Subcutaneous abdominal adipose tissue (tissue), 5 donors: Measurements from ENCODE around the gene TRUB2.

Experiments
- H3K27ac ChIP-seq: one replicate; pipeline ENCODE4 v1.7.0; 2013; ENCODE audit warnings: low read depth, mild to moderate bottlenecking, inconsistent platforms, low read length, moderate library complexity
- H3K27me3 ChIP-seq, 5 donors: one replicate each; pipeline ENCODE4 v1.7.0; 2013; ENCODE audit warnings: low read length in 5 of 5, inconsistent platforms in 1 of 5; ENCODE audit not compliant: control insufficient read depth in 5 of 5, insufficient read depth in 4 of 5
- H3K36me3 ChIP-seq, 5 donors: one replicate each; pipeline ENCODE4 v1.7.0; 2013; ENCODE audit warnings: low read length in 5 of 5; ENCODE audit not compliant: control insufficient read depth in 5 of 5, insufficient read depth in 5 of 5
- H3K4me1 ChIP-seq, 5 donors: one replicate each; pipeline ENCODE4 v1.7.0; 2013; ENCODE audit warnings: low read length in 5 of 5, mild to moderate bottlenecking in 3 of 5, moderate library complexity in 1 of 5; ENCODE audit not compliant: control insufficient read depth in 5 of 5, insufficient read depth in 5 of 5
- H3K4me3 ChIP-seq, 5 donors: one replicate each; pipeline ENCODE4 v1.7.0; 2013; ENCODE audit warnings: low read length in 5 of 5, low read depth in 1 of 5
- H3K9ac ChIP-seq, 5 donors: one replicate each; pipeline ENCODE4 v1.7.0; 2013; ENCODE audit warnings: low read length in 5 of 5, mild to moderate bottlenecking in 4 of 5, moderate library complexity in 3 of 5
- H3K9me3 ChIP-seq, 5 donors: one replicate each; pipeline ENCODE4 v1.7.0; 2013; ENCODE audit warnings: low read length in 5 of 5; ENCODE audit not compliant: control insufficient read depth in 5 of 5
- donor health status: healthy.
- donor health status: healthy.
- donor health status: healthy.
- donor health status: healthy.
- donor health status: healthy.

Gene TRUB2

GRCh38 chr9:128361296-128361985 lies 39.2 kb upstream of the TRUB2 start:
- Histone ChIP-seq H3K9me3 (no peaks in the 10 kb centered on the region), H3K27me3 (peaks cover 0 to 8% (median 5%) of the 10 kb centered on the region in 5 donors), H3K27ac (peak overlapping the region; percentile 46), H3K9ac (peak overlapping the region in 4 of 5 donors; percentile 31 to 76 (median 45)), H3K4me3 (peak overlapping the region in 4 of 5 donors; percentile 71 to 81 (median 74)), H3K36me3 (peaks cover 0 to 20% (median 5%) of the 10 kb centered on the region in 5 donors), H3K4me1 (peaks cover 10 to 28% (median 22%) of the 10 kb centered on the region in 5 donors)

- Histone ChIP-seq H3K9me3 (no peaks in the 10 kb centered on the region), H3K27ac (no peak overlapping the region), H3K9ac (no peak overlapping the region), H3K4me1 (peaks cover 10 to 28% (median 22%) of the 10 kb centered on the region in 5 donors), H3K27me3 (peaks cover 0 to 8% (median 5%) of the 10 kb centered on the region in 5 donors), H3K36me3 (peaks cover 0 to 26% (median 10%) of the 10 kb centered on the region in 5 donors), H3K4me3 (no peak overlapping the region)
Measured at GRCh38 chr9:128360826-128361225, 38.6 kb upstream of the TRUB2 start.

- H3K27me3 ChIP-seq: no peaks in the 10 kb centered on the region
- H3K4me3 ChIP-seq: no peak overlapping the region
- no peak overlapping the region for H3K9ac ChIP-seq
- peaks cover 6 to 15% (median 11%) of the 10 kb centered on the region in 5 donors for H3K4me1 ChIP-seq
- H3K36me3 ChIP-seq: peaks cover 0 to 40% (median 22%) of the 10 kb centered on the region in 5 donors
- H3K9me3 ChIP-seq: no peaks in the 10 kb centered on the region
- H3K27ac ChIP-seq: no peak overlapping the region
Measured at GRCh38 chr9:128358861-128359260, 36.6 kb upstream of the TRUB2 start.

- no peaks in the 10 kb centered on the region for H3K27me3 ChIP-seq
- H3K36me3 ChIP-seq: peaks cover 0 to 45% (median 26%) of the 10 kb centered on the region in 5 donors
Measured at GRCh38 chr9:128358090-128358489, 35.8 kb upstream of the TRUB2 start.

GRCh38 chr9:128355451-128355850 lies 33.2 kb upstream of the TRUB2 start:
- Histone ChIP-seq H3K9me3 (no peaks in the 10 kb centered on the region), H3K4me1 (no peaks in the 10 kb centered on the region), H3K27me3 (no peaks in the 10 kb centered on the region), H3K4me3 (no peak overlapping the region), H3K9ac (no peak overlapping the region), H3K27ac (no peak overlapping the region), H3K36me3 (peaks cover 0 to 54% (median 36%) of the 10 kb centered on the region in 5 donors)

More at GRCh38 chr9:128358090-128358489, 35.8 kb upstream of the TRUB2 start:
- Histone ChIP-seq H3K9ac (no peak overlapping the region), H3K4me1 (peaks cover 6 to 15% (median 11%) of the 10 kb centered on the region in 5 donors), H3K27ac (no peak overlapping the region), H3K9me3 (no peaks in the 10 kb centered on the region), H3K4me3 (no peak overlapping the region)

GRCh38 chr9:128349772-128350171 lies 27.5 kb upstream of the TRUB2 start:
- Histone ChIP-seq H3K9ac (no peak overlapping the region), H3K4me3 (no peak overlapping the region), H3K27me3 (no peaks in the 10 kb centered on the region), H3K4me1 (no peaks in the 10 kb centered on the region), H3K9me3 (no peaks in the 10 kb centered on the region), H3K36me3 (peaks cover 4 to 72% (median 66%) of the 10 kb centered on the region in 5 donors), H3K27ac (no peak overlapping the region)

GRCh38 chr9:128349125-128349524 lies 26.9 kb upstream of the TRUB2 start:
- no peaks in the 10 kb centered on the region for H3K4me1 ChIP-seq
- H3K27ac ChIP-seq: no peak overlapping the region
- H3K4me3 ChIP-seq: no peak overlapping the region
- H3K9ac ChIP-seq: no peak overlapping the region
- peaks cover 4 to 75% (median 68%) of the 10 kb centered on the region in 5 donors for H3K36me3 ChIP-seq
- H3K27me3 ChIP-seq: no peaks in the 10 kb centered on the region
- no peaks in the 10 kb centered on the region for H3K9me3 ChIP-seq

DNA sequence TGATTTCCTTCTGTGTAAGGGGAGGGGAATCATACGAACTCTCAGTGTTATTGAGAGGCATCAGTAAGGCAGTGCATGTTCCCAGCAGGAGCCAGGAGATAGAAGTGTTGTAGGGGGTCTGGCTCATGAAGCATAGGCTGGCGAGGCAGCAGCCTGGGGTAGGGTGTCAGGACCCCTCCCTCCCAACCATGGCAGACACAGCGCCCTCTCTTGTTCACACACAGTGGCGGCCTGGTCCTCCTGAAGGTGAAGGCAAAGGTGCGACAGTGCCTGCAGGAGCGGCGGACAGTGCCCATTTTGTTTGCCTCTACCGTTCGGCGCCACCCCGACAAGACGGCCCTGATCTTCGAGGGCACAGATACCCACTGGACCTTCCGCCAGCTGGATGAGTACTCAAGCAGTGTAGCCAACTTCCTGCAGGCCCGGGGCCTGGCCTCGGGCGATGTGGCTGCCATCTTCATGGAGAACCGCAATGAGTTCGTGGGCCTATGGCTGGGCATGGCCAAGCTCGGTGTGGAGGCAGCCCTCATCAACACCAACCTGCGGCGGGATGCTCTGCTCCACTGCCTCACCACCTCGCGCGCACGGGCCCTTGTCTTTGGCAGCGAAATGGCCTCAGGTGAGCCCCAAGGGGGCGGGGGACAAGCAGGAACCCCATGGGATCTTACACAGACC lies 22.8 kb upstream of the TRUB2 start:
- Histone ChIP-seq H3K9me3 (no peaks in the 10 kb centered on the region), H3K4me3 (no peak overlapping the region), H3K27ac (no peak overlapping the region), H3K27me3 (no peaks in the 10 kb centered on the region), H3K9ac (no peak overlapping the region), H3K4me1 (peaks cover 3 to 11% (median 10%) of the 10 kb centered on the region in 5 donors), H3K36me3 (peaks cover 4 to 70% (median 61%) of the 10 kb centered on the region in 5 donors)

- peaks cover 4 to 58% (median 49%) of the 10 kb centered on the region in 5 donors for H3K36me3 ChIP-seq
- H3K9me3 ChIP-seq: no peaks in the 10 kb centered on the region
- no peak overlapping the region for H3K27ac ChIP-seq
- H3K4me3 ChIP-seq: no peak overlapping the region
- H3K27me3 ChIP-seq: no peaks in the 10 kb centered on the region
- peaks cover 3 to 17% (median 15%) of the 10 kb centered on the region in 5 donors for H3K4me1 ChIP-seq
- no peak overlapping the region for H3K9ac ChIP-seq
Measured at GRCh38 chr9:128343855-128344254, 21.6 kb upstream of the TRUB2 start.
